ENCODE data around the gene SLC4A1AP.
A peak's percentile ranks its signal among the peaks of the same experiment; 100 is the strongest.

The SLC4A1AP gene

DNA sequence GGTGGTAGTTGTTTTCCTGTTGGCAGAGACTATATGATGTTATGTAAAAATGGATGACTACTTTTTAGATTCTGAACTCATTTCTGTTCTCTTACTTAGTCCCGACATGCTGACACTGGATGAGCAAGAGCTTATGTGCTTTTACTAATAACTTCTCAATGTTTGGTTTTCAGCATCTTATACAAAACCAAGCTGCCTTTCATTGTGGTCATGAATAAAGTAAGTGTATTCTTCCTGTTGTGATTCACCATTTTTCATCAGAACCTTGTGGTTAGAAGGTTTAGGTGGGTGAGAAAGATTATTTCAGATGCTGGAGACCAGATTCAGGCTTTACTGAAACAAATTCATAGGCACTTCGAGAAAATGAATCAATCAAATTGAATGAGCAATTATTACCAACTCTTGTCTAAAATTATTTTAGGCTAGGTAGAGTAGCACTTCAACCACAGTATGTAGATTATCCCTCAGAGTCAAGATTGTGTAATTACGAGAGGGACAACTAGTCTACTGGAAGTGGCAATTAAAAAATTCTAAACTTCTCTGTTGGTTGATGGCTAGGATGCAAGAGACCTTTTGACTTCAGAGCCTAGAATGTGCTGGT is 25.6 kb upstream of the SLC4A1AP start:
- no peaks in the 10 kb centered on the region for H3K9me3 Mint-ChIP-seq
- ATAC-seq, result peak; percentile 89
- peak overlapping the region; percentile 96 for H3K27ac Mint-ChIP-seq
- H3K4me3 Mint-ChIP-seq, result peak overlapping the region; percentile 67
- no peak for DNase-seq
- no peaks in the 10 kb centered on the region for H3K27me3 Mint-ChIP-seq
- peaks cover 60% of the 10 kb centered on the region for H3K36me3 Mint-ChIP-seq (ENCODE audit: low read depth)
- peaks cover 41% of the 10 kb centered on the region for H3K4me1 Mint-ChIP-seq

GRCh38 chr2:27638709-27639108 is 25.0 kb upstream of the SLC4A1AP start:
- Mint-ChIP-seq H3K27ac (peak overlapping the region; percentile 96), H3K27me3 (no peaks in the 10 kb centered on the region), H3K4me3 (peak overlapping the region; percentile 67), H3K36me3 (ENCODE audit: low read depth) (peaks cover 60% of the 10 kb centered on the region), H3K4me1 (peaks cover 41% of the 10 kb centered on the region), H3K9me3 (no peaks in the 10 kb centered on the region)
- peak; percentile 65 for ATAC-seq
- DNase-seq, result no peak

- no peak for ATAC-seq
- no peak for DNase-seq
- Mint-ChIP-seq H3K36me3 (ENCODE audit: low read depth) (peaks cover 51% of the 10 kb centered on the region), H3K4me3 (no peak overlapping the region), H3K9me3 (no peaks in the 10 kb centered on the region), H3K4me1 (peaks cover 36% of the 10 kb centered on the region), H3K27ac (no peak overlapping the region), H3K27me3 (no peaks in the 10 kb centered on the region)
Observed at GRCh38 chr2:27640722-27641245, 22.9 kb upstream of the SLC4A1AP start.

DNA sequence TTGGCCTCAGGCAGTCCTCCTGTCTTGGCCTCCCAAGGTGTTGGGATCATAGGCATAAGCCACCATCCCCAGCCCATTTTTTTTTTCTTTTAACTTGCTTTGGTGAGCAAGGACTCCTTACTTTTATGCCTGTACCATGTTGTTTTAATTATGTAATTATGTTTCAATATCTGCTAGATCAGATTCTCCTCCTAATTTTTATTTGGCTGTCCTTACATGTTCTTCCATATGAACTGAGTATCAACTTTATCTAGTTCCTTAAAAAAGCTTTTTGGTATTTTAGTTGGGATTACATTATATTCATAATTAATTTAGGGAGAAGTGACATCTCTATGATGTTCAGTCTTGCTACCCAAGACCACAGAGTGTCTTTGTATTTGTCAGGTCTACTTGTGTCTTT is 18.5 kb upstream of the SLC4A1AP start:
- ATAC-seq (no peak), DNase-seq (no peak)
- H3K9me3 Mint-ChIP-seq, result no peaks in the 10 kb centered on the region
- H3K4me1 Mint-ChIP-seq, result peaks cover 1% of the 10 kb centered on the region
- H3K27ac Mint-ChIP-seq, result no peak overlapping the region
- peaks cover 55% of the 10 kb centered on the region for H3K36me3 Mint-ChIP-seq (ENCODE audit: low read depth)
- no peaks in the 10 kb centered on the region for H3K27me3 Mint-ChIP-seq
- no peak overlapping the region for H3K4me3 Mint-ChIP-seq

- Mint-ChIP-seq H3K36me3 (ENCODE audit: low read depth) (peaks cover 51% of the 10 kb centered on the region), H3K4me1 (peaks cover 2% of the 10 kb centered on the region), H3K4me3 (no peak overlapping the region), H3K9me3 (no peaks in the 10 kb centered on the region), H3K27me3 (no peaks in the 10 kb centered on the region), H3K27ac (no peak overlapping the region)
- DNase-seq, result no peak
- no peak for ATAC-seq
Observed at GRCh38 chr2:27647289-27647688, 16.4 kb upstream of the SLC4A1AP start.

GRCh38 chr2:27647737-27648136 is 16.0 kb upstream of the SLC4A1AP start:
- no peaks in the 10 kb centered on the region for H3K27me3 Mint-ChIP-seq
- no peak for DNase-seq
- H3K4me3 Mint-ChIP-seq, result no peak overlapping the region
- peaks cover 54% of the 10 kb centered on the region for H3K36me3 Mint-ChIP-seq (ENCODE audit: low read depth)
- peaks cover 6% of the 10 kb centered on the region for H3K4me1 Mint-ChIP-seq
- peak overlapping the region; percentile 41 for H3K27ac Mint-ChIP-seq
- H3K9me3 Mint-ChIP-seq, result no peaks in the 10 kb centered on the region
- ATAC-seq, result no peak

- Mint-ChIP-seq H3K4me1 (peaks cover 22% of the 10 kb centered on the region), H3K27ac (no peak overlapping the region), H3K4me3 (no peak overlapping the region), H3K9me3 (no peaks in the 10 kb centered on the region), H3K36me3 (ENCODE audit: low read depth) (peaks cover 68% of the 10 kb centered on the region), H3K27me3 (no peaks in the 10 kb centered on the region)
- no peak for DNase-seq
- no peak for ATAC-seq
Observed at GRCh38 chr2:27651056-27651455, 12.6 kb upstream of the SLC4A1AP start.

DNA sequence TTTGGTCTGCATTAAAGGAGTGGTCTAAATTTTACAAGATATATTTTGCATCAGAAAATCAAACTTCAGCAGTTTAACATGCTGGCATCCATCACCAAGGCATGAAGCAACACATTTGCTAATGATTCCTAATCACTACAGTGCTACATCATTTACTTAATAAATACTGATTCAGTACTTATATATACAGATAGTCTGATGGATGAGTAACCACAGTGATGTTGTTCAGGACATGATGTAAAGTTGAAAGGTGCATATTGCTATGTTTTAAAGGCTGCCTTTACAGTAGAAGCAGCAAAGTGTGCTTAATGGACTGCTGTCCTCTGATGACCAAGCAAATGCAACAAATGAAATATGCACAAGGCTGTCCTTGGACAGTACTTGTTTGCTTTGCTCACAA is 11.3 kb upstream of the SLC4A1AP start:
- Mint-ChIP-seq H3K27me3 (no peaks in the 10 kb centered on the region), H3K4me3 (no peak overlapping the region), H3K27ac (peak overlapping the region; percentile 43), H3K36me3 (ENCODE audit: low read depth) (peaks cover 66% of the 10 kb centered on the region), H3K9me3 (no peaks in the 10 kb centered on the region), H3K4me1 (peaks cover 22% of the 10 kb centered on the region)
- ATAC-seq, result no peak
- DNase-seq, result no peak

DNA sequence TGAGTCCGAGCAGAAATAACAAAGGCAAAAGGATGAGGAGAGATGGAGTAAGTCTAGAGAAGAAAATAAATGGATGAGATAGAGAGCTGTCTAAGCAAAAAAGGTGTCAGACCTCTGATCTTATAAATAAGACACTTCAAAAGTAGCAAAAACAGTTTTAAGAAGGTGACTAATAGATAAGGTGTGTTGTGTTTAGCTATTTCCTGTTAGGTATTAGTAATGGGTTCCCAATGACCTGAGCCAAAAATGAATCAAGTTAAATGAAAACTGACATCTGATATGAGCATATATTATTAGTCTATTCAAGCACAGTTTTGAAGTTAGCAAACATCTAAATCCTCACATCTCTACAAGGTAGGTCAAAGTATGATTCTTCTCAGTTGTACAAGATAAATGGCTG is 10.9 kb upstream of the SLC4A1AP start:
- Mint-ChIP-seq H3K27ac (peak overlapping the region; percentile 43), H3K36me3 (ENCODE audit: low read depth) (peaks cover 61% of the 10 kb centered on the region), H3K4me3 (no peak overlapping the region), H3K9me3 (no peaks in the 10 kb centered on the region), H3K27me3 (no peaks in the 10 kb centered on the region), H3K4me1 (peaks cover 22% of the 10 kb centered on the region)
- no peak for ATAC-seq
- no peak for DNase-seq

- ATAC-seq, result no peak
- H3K4me1 Mint-ChIP-seq, result peaks cover 22% of the 10 kb centered on the region
- no peak overlapping the region for H3K4me3 Mint-ChIP-seq
- no peaks in the 10 kb centered on the region for H3K27me3 Mint-ChIP-seq
- H3K27ac Mint-ChIP-seq, result peak overlapping the region; percentile 43
- H3K36me3 Mint-ChIP-seq (ENCODE audit: low read depth), result peaks cover 55% of the 10 kb centered on the region
- no peaks in the 10 kb centered on the region for H3K9me3 Mint-ChIP-seq
- DNase-seq, result no peak
Observed at GRCh38 chr2:27653397-27653796, 10.3 kb upstream of the SLC4A1AP start.

GRCh38 chr2:27655155-27655951 is 8.3 kb upstream of the SLC4A1AP start:
- DNase-seq, result no peak
- H3K4me1 Mint-ChIP-seq, result peaks cover 28% of the 10 kb centered on the region
- no peak for ATAC-seq
- H3K27ac Mint-ChIP-seq, result no peak overlapping the region
- H3K4me3 Mint-ChIP-seq, result no peak overlapping the region
- H3K36me3 Mint-ChIP-seq (ENCODE audit: low read depth), result peaks cover 53% of the 10 kb centered on the region
- H3K9me3 Mint-ChIP-seq, result no peaks in the 10 kb centered on the region
- no peaks in the 10 kb centered on the region for H3K27me3 Mint-ChIP-seq

GRCh38 chr2:27661371-27661770 is 2.3 kb upstream of the SLC4A1AP start:
- no peaks in the 10 kb centered on the region for H3K9me3 Mint-ChIP-seq
- H3K4me1 Mint-ChIP-seq, result peaks cover 44% of the 10 kb centered on the region
- DNase-seq (no peak), ATAC-seq (no peak)
- H3K4me3 Mint-ChIP-seq, result peak overlapping the region; percentile 99
- peaks cover 2% of the 10 kb centered on the region for H3K27me3 Mint-ChIP-seq
- no peak overlapping the region for H3K27ac Mint-ChIP-seq
- peaks cover 22% of the 10 kb centered on the region for H3K36me3 Mint-ChIP-seq (ENCODE audit: low read depth)

- Mint-ChIP-seq H3K4me3 (peak overlapping the region; percentile 99), H3K9me3 (no peaks in the 10 kb centered on the region), H3K27ac (peak overlapping the region; percentile 99), H3K4me1 (peaks cover 50% of the 10 kb centered on the region), H3K36me3 (ENCODE audit: low read depth) (peaks cover 31% of the 10 kb centered on the region), H3K27me3 (peaks cover 2% of the 10 kb centered on the region)
- DNase-seq (no peak), ATAC-seq (peak; percentile 34)
Observed at GRCh38 chr2:27664154-27664574, 475 bp downstream of the SLC4A1AP start.

GRCh38 chr2:27664622-27665363 is 1.1 kb downstream of the SLC4A1AP start:
- Mint-ChIP-seq H3K27ac (peak overlapping the region; percentile 99), H3K4me1 (peaks cover 47% of the 10 kb centered on the region), H3K9me3 (no peaks in the 10 kb centered on the region), H3K27me3 (peaks cover 2% of the 10 kb centered on the region), H3K4me3 (peak overlapping the region; percentile 99), H3K36me3 (ENCODE audit: low read depth) (peaks cover 30% of the 10 kb centered on the region)
- ATAC-seq (no peak), DNase-seq (no peak)

All from activated naive CD8-positive, alpha-beta T cell treated with anti-CD3 and anti-CD28 coated beads, Interleukin-2, amount 50 U/mL, for 24 hours (primary cell).